OCI-LY1 (cell line): ENCODE measurements around the gene SUPT3H.

Experiments
- H2AFZ ChIP-seq: fragments of 200-600 bp; sonication (generic), shearing (Covaris generic); 2 replicates; pipeline ENCODE4 v1.6.0; 2014; ENCODE audit warnings: antibody characterized with exemption, mild to moderate bottlenecking, low read length
- H3F3A ChIP-seq: fragments of 200-600 bp; sonication (generic), shearing (Covaris generic); 2 replicates; pipeline ENCODE4 v1.6.0; 2014; ENCODE audit warnings: mild to moderate bottlenecking, antibody characterized with exemption, low read length, moderate library complexity; ENCODE audit not compliant: insufficient read depth
- H3K27ac ChIP-seq: fragments of 200-600 bp; sonication (generic); 2 replicates; pipeline ENCODE4 v1.5.1; 2014; ENCODE audit warnings: low read length, mixed run types, mild to moderate bottlenecking, low read depth; ENCODE audit not compliant: poor library complexity, severe bottlenecking
- H3K27me3 ChIP-seq: fragments of 200-600 bp; sonication (generic); 2 replicates; pipeline ENCODE4 v1.6.0; 2014; ENCODE audit warnings: antibody characterized with exemption, mild to moderate bottlenecking, low read length, moderate library complexity; ENCODE audit not compliant: insufficient read depth
- H3K36me3 ChIP-seq: fragments of 200-600 bp; sonication (generic); 2 replicates; pipeline ENCODE4 v1.6.1; 2014; ENCODE audit warnings: mild to moderate bottlenecking, antibody characterized with exemption, low read length, moderate library complexity, mixed read lengths; ENCODE audit not compliant: insufficient read depth
- H3K4me1 ChIP-seq: fragments of 200-600 bp; sonication (generic); 2 replicates; pipeline ENCODE4 v1.5.1; 2014; ENCODE audit warnings: mild to moderate bottlenecking, low read length, moderate library complexity; ENCODE audit not compliant: insufficient read depth, severe bottlenecking
- H3K4me2 ChIP-seq: fragments of 200-600 bp; sonication (generic), shearing (Covaris generic); 2 replicates; pipeline ENCODE4 v1.6.1; 2014; ENCODE audit warnings: low read length
- H3K4me3 ChIP-seq: fragments of 200-600 bp; sonication (generic); 2 replicates; pipeline ENCODE4 v1.5.1; 2014; ENCODE audit warnings: low read length, low read depth, mild to moderate bottlenecking, mixed read lengths; ENCODE audit not compliant: poor library complexity, severe bottlenecking
- H3K79me2 ChIP-seq: fragments of 200-600 bp; shearing (Covaris generic); 2 replicates; pipeline ENCODE4 v1.6.1; 2016; ENCODE audit warnings: mixed run types, low read length, mixed read lengths; ENCODE audit not compliant: insufficient read depth
- H3K9ac ChIP-seq: fragments of 200-600 bp; sonication (generic), shearing (Covaris generic); 2 replicates; pipeline ENCODE4 v1.6.1; 2014; ENCODE audit warnings: mild to moderate bottlenecking, low read length, mixed read lengths
- H3K9me2 ChIP-seq: fragments of 200-600 bp; sonication (generic), shearing (Covaris generic); 2 replicates; pipeline ENCODE4 v1.6.1; 2014; ENCODE audit warnings: low read depth, mild to moderate bottlenecking, low read length, mixed read lengths
- H3K9me3 ChIP-seq: fragments of 200-600 bp; shearing (Covaris generic); 2 replicates; pipeline ENCODE4 v1.6.1; 2014; ENCODE audit warnings: low read length, mixed read lengths
- H4K20me1 ChIP-seq: fragments of 200-600 bp; sonication (generic), shearing (Covaris generic); 2 replicates; pipeline ENCODE4 v1.6.0; 2016; ENCODE audit warnings: mild to moderate bottlenecking, low read length; ENCODE audit not compliant: insufficient read depth
- EZH2 ChIP-seq: fragments of 200-600 bp; sonication (generic), shearing (Covaris generic); IDR thresholded peaks from 2 replicates; pipeline ENCODE4 v1.8.0; 2017; ENCODE audit warnings: borderline replicate concordance, mixed run types, mild to moderate bottlenecking, antibody characterized with exemption, low read length, moderate library complexity, mixed read lengths
- TF ChIP-seq, protein P1 (sequence below): fragments of 200-600 bp; sonication (generic), shearing (Covaris generic); IDR thresholded peaks from 2 replicates; pipeline ENCODE4 v1.5.1; 2017; ENCODE audit warnings: mild to moderate bottlenecking, antibody characterized with exemption, low read length, moderate library complexity, mixed read lengths

SUPT3H gene

GRCh38 chr6:44833248-44833647 lies 544.5 kb downstream of the SUPT3H start:
- H3F3A ChIP-seq: no peaks in the 10 kb centered on the region

GRCh38 chr6:44831002-44831610 lies 546.6 kb downstream of the SUPT3H start:
- Histone ChIP-seq H3K79me2 (no peaks in the 10 kb centered on the region), H2AFZ (no peak overlapping the region), H4K20me1 (no peaks in the 10 kb centered on the region), H3K27ac (no peak overlapping the region), H3K4me1 (no peaks in the 10 kb centered on the region), H3K4me2 (no peak overlapping the region), H3K9ac (no peak overlapping the region), H3K9me3 (no peaks in the 10 kb centered on the region), H3K4me3 (no peak overlapping the region), H3F3A (no peaks in the 10 kb centered on the region), H3K9me2 (no peaks in the 10 kb centered on the region), H3K36me3 (no peaks in the 10 kb centered on the region), H3K27me3 (no peaks in the 10 kb centered on the region)
- TF ChIP-seq, protein P1, sequence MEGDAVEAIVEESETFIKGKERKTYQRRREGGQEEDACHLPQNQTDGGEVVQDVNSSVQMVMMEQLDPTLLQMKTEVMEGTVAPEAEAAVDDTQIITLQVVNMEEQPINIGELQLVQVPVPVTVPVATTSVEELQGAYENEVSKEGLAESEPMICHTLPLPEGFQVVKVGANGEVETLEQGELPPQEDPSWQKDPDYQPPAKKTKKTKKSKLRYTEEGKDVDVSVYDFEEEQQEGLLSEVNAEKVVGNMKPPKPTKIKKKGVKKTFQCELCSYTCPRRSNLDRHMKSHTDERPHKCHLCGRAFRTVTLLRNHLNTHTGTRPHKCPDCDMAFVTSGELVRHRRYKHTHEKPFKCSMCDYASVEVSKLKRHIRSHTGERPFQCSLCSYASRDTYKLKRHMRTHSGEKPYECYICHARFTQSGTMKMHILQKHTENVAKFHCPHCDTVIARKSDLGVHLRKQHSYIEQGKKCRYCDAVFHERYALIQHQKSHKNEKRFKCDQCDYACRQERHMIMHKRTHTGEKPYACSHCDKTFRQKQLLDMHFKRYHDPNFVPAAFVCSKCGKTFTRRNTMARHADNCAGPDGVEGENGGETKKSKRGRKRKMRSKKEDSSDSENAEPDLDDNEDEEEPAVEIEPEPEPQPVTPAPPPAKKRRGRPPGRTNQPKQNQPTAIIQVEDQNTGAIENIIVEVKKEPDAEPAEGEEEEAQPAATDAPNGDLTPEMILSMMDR: no peak
- TF ChIP-seq EZH2: no peak

More at GRCh38 chr6:44833248-44833647, 544.5 kb downstream of the SUPT3H start:
- Histone ChIP-seq H3K27me3 (no peaks in the 10 kb centered on the region), H3K27ac (no peak overlapping the region), H3K36me3 (no peaks in the 10 kb centered on the region), H3K4me2 (no peak overlapping the region), H3K9ac (no peak overlapping the region), H3K9me2 (no peaks in the 10 kb centered on the region), H4K20me1 (no peaks in the 10 kb centered on the region), H2AFZ (no peak overlapping the region), H3K4me1 (no peaks in the 10 kb centered on the region), H3K9me3 (no peaks in the 10 kb centered on the region), H3K79me2 (no peaks in the 10 kb centered on the region), H3K4me3 (no peak overlapping the region)
- TF ChIP-seq, protein P1: no peak
- TF ChIP-seq EZH2: no peak

DNA sequence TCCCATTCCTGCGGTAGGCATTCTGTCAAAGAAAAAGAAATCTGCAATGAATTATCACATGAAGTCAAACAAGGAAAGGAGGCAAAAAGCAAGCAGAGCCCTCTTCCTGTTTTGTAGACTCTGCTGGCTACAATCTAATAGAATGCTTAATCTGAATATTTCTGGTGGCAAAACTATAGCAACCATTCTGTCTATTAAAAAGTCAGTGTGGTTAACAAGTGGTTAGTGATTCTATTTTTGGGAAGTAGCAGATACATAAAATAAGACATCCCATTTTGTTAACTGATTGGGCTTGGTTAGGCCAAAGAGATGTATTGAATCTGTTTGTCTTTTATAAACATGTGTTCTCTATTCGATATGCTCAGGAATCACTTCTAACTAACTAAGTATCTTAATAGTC lies 547.9 kb downstream of the SUPT3H start:
- TF ChIP-seq, protein P1: no peak
- TF ChIP-seq EZH2: no peak
- no peaks in the 10 kb centered on the region for H3K27me3 ChIP-seq
- no peaks in the 10 kb centered on the region for H4K20me1 ChIP-seq
- H3K9me2 ChIP-seq: no peaks in the 10 kb centered on the region
- no peak overlapping the region for H2AFZ ChIP-seq
- H3K79me2 ChIP-seq: no peaks in the 10 kb centered on the region
- no peaks in the 10 kb centered on the region for H3K4me1 ChIP-seq
- no peak overlapping the region for H3K27ac ChIP-seq
- no peaks in the 10 kb centered on the region for H3F3A ChIP-seq
- no peaks in the 10 kb centered on the region for H3K9me3 ChIP-seq
- H3K36me3 ChIP-seq: no peaks in the 10 kb centered on the region
- no peak overlapping the region for H3K4me3 ChIP-seq
- no peak overlapping the region for H3K9ac ChIP-seq
- H3K4me2 ChIP-seq: no peak overlapping the region
